Parathyroid adenoma (tissue), 2 donors: ENCODE measurements around the gene SLC25A47.
"Not testable (repeated sequence)": the region's sequence is repeated elsewhere in the genome, so short reads cannot be mapped to it uniquely, and the experiment has no call there.

Experiments used
- H2AFZ ChIP-seq: fragments of 300-600 bp; sonication (generic); one replicate; pipeline ENCODE4 v1.7.0; 2017; ENCODE audit warnings: antibody characterized with exemption, mild to moderate bottlenecking
- H3K27ac ChIP-seq: fragments of 300-600 bp; sonication (generic); one replicate; pipeline ENCODE4 v1.7.0; 2017
- H3K27me3 ChIP-seq: fragments of 300-600 bp; sonication (generic); one replicate; pipeline ENCODE4 v1.7.0; 2017; ENCODE audit warnings: low read length; ENCODE audit not compliant: control insufficient read depth, insufficient read depth
- H3K36me3 ChIP-seq: fragments of 300-600 bp; sonication (generic); one replicate; pipeline ENCODE4 v1.7.0; 2017; ENCODE audit warnings: low read length; ENCODE audit not compliant: control insufficient read depth, insufficient read depth
- H3K4me1 ChIP-seq: fragments of 300-600 bp; sonication (generic); one replicate; pipeline ENCODE4 v1.7.0; 2017; ENCODE audit warnings: control low read depth
- H3K4me2 ChIP-seq: fragments of 300-600 bp; sonication (generic); one replicate; pipeline ENCODE4 v1.7.0; 2017; ENCODE audit warnings: low read length
- H3K4me3 ChIP-seq: fragments of 300-600 bp; sonication (generic); one replicate; pipeline ENCODE4 v1.7.0; 2017; ENCODE audit warnings: low read depth, low read length
- H3K79me2 ChIP-seq: fragments of 300-600 bp; sonication (generic); one replicate; pipeline ENCODE4 v1.7.0; 2017; ENCODE audit warnings: control low read depth
- H3K9ac ChIP-seq: fragments of 300-600 bp; sonication (generic); one replicate; pipeline ENCODE4 v1.7.0; 2017; ENCODE audit warnings: mild to moderate bottlenecking
- H3K9me3 ChIP-seq: fragments of 300-600 bp; sonication (generic); one replicate; pipeline ENCODE4 v1.7.0; 2017; ENCODE audit warnings: low read length; ENCODE audit not compliant: control insufficient read depth
- TF ChIP-seq, protein P1 (sequence below): fragments of 300-600 bp; sonication (generic); IDR thresholded peaks from one replicate; pipeline ENCODE4 v1.7.0; 2017; ENCODE audit warnings: antibody characterized with exemption, mild to moderate bottlenecking
- donor health status: primary hyperparathyroidism.

SLC25A47 gene

DNA sequence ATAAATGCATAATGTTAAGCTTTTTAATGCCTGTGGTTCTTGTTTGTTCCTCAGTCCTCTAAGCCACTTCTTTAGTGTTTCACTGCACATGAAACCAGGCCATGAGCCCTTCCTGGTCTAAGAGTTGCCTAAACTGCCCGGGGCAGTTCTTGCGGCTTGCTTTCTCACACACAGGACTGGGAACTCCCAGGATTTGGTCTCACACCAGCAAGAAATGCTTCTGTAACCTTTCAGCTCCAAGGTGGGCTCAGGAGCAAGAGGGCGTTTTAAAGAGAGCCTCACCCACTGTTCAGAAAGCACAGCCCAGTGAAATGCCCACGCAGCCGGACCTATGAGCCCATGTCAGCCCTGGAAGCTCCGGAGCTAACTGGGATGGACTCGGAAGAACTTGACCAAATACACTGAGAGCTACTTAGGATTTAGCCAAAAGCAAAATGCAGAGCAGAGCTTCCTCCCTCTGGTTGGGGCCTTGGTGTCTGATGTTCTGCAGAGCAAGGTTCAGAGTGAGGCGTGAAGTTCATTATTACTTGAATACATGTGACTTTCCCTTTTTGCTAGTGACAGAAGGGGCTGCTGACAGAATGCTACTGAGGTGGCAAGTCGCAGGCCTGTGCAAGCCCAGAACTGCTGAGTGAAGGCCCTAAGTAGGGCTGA, 40.2 kb upstream of the SLC25A47 start:
- TF ChIP-seq, protein P1, sequence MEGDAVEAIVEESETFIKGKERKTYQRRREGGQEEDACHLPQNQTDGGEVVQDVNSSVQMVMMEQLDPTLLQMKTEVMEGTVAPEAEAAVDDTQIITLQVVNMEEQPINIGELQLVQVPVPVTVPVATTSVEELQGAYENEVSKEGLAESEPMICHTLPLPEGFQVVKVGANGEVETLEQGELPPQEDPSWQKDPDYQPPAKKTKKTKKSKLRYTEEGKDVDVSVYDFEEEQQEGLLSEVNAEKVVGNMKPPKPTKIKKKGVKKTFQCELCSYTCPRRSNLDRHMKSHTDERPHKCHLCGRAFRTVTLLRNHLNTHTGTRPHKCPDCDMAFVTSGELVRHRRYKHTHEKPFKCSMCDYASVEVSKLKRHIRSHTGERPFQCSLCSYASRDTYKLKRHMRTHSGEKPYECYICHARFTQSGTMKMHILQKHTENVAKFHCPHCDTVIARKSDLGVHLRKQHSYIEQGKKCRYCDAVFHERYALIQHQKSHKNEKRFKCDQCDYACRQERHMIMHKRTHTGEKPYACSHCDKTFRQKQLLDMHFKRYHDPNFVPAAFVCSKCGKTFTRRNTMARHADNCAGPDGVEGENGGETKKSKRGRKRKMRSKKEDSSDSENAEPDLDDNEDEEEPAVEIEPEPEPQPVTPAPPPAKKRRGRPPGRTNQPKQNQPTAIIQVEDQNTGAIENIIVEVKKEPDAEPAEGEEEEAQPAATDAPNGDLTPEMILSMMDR: no peak
- no peak overlapping the region for H3K4me3 ChIP-seq
- H3K27me3 ChIP-seq: no peaks in the 10 kb centered on the region
- H3K36me3 ChIP-seq: no peaks in the 10 kb centered on the region
- no peak overlapping the region for H3K27ac ChIP-seq
- H2AFZ ChIP-seq: no peak overlapping the region
- H3K4me2 ChIP-seq: no peak overlapping the region
- peaks cover 2% of the 10 kb centered on the region for H3K4me1 ChIP-seq
- no peak overlapping the region for H3K9ac ChIP-seq
- H3K9me3 ChIP-seq: no peaks in the 10 kb centered on the region
- peaks cover 29% of the 10 kb centered on the region for H3K79me2 ChIP-seq

GRCh38 chr14:100283436-100283835, 39.7 kb upstream of the SLC25A47 start:
- not testable (repeated sequence) for H3K9ac ChIP-seq, H2AFZ ChIP-seq, H3K4me1 ChIP-seq

DNA sequence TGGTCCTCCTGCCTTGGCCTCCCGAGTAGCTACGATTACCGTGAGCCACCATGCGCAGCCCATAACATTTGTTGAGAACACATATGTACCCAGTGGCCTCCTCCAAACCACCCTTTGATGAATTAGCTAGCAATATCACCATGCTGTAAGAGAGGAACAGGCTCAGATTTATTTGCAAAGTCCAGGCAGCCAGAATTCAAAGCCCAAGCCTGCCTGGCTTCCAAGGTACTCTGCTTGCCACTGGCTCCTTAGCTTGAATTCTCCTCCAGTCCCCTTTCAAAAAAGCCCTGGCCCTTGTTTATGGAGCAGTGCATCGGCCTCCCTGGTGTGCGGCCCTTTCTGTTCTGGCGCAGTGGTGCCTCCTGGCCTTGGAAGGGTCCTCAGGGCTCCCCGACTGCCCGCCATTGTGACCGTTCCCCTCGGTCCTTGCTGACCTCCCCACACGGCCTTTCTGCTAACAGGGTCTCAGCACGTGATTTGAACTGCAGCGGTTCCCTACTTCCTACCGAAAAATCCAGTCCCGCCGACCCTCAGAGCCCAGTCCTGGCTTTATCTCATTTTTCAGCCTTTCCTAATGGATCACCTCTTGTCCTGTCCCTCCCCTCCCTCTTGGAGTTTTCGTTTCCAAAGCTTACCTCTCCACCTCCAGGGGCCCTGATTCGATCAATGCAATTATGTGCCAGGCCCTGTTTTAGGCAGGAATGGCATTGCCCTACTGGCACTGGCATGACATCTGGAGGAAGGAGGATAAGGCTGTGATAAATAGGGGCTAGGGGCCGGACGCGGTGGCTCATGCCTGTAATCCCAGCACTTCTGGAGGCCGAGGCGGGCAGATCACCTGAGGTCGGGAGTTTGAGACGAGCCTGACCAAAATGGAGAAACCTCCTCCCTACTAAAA, 38.9 kb upstream of the SLC25A47 start:
- H3K4me2 ChIP-seq: peak overlapping the region; percentile 91
- peaks cover 2% of the 10 kb centered on the region for H3K4me1 ChIP-seq
- no peaks in the 10 kb centered on the region for H3K27me3 ChIP-seq
- H3K27ac ChIP-seq: no peak overlapping the region
- no peaks in the 10 kb centered on the region for H3K36me3 ChIP-seq
- H3K9me3 ChIP-seq: no peaks in the 10 kb centered on the region
- TF ChIP-seq, protein P1: no peak
- no peak overlapping the region for H3K4me3 ChIP-seq
- H3K79me2 ChIP-seq: peaks cover 20% of the 10 kb centered on the region
- H3K9ac ChIP-seq: no peak overlapping the region
- peak overlapping the region; percentile 92 for H2AFZ ChIP-seq

More at GRCh38 chr14:100283436-100283835, 39.7 kb upstream of the SLC25A47 start:
- not testable (repeated sequence) for H3K36me3 ChIP-seq, H3K4me3 ChIP-seq, H3K27me3 ChIP-seq, H3K9me3 ChIP-seq, H3K4me2 ChIP-seq, H3K27ac ChIP-seq
- peaks cover 26% of the 10 kb centered on the region for H3K79me2 ChIP-seq

GRCh38 chr14:100285021-100285912, 37.9 kb upstream of the SLC25A47 start:
- TF ChIP-seq, protein P1: peak; percentile 79
- Histone ChIP-seq H3K4me3 (peak overlapping the region; percentile 72), H3K79me2 (peaks cover 12% of the 10 kb centered on the region), H3K4me1 (peaks cover 2% of the 10 kb centered on the region), H3K4me2 (peak overlapping the region; percentile 91), H3K36me3 (no peaks in the 10 kb centered on the region), H3K27ac (peak overlapping the region; percentile 73), H3K9ac (peak overlapping the region; percentile 63), H3K9me3 (no peaks in the 10 kb centered on the region), H2AFZ (peak overlapping the region; percentile 92), H3K27me3 (no peaks in the 10 kb centered on the region)
